Left ventricle myocardium inferior (tissue), 1 donor: ENCODE results near the gene BMP6. TPM values are rescaled to one million over a fixed set of nuclear protein-coding genes. Genes with fewer than 3 reads are reported as not detected.

ENCODE experiments used
- DNase-seq: peaks from one replicate; pipeline ENCODE4 v3.0.0-alpha.2; 2020
- H3K27ac ChIP-seq: fragments of 200-600 bp; replicated peaks from 2 replicates; pipeline ENCODE4 v1.8.0; 2021
- H3K27me3 ChIP-seq: fragments of 200-600 bp; 2 replicates; pipeline ENCODE4 v1.8.0; 2021; ENCODE audit warnings: low read depth
- H3K36me3 ChIP-seq: fragments of 200-600 bp; 2 replicates; pipeline ENCODE4 v1.8.0; 2021
- H3K4me1 ChIP-seq: fragments of 200-600 bp; 2 replicates; pipeline ENCODE4 v1.8.0; 2021
- H3K4me3 ChIP-seq: fragments of 200-600 bp; 2 replicates; pipeline ENCODE4 v1.8.0; 2021; ENCODE audit warnings: mild to moderate bottlenecking, moderate library complexity
- H3K9me3 ChIP-seq: fragments of 200-600 bp; replicated peaks from 2 replicates; pipeline ENCODE4 v1.8.0; 2021
- intact Hi-C: fragments of 100-400 bp; cut with micrococcal nuclease; formaldehyde crosslinking; loops from one replicate; pipeline ENCODE4 v1.11.0; 2022
- total RNA-seq: library from RNA; stranded (reverse); fragmentation: NEBNext Ultra II Directional; extraction: Animal tissue kit (Norgen Biotek cat#: 25700); gene quantifications from one replicate; pipeline ENCODE4 v1.2.1, GENCODE V29; 2021
- TF ChIP-seq, protein P1 (sequence below): fragments of 200-600 bp; IDR thresholded peaks from 2 replicates; pipeline ENCODE4 v1.8.0; 2021; ENCODE audit warnings: antibody characterized with exemption, mild to moderate bottlenecking, borderline replicate concordance
- donor health status: DM: no; HTN: yes; CAD: no; lungs with severe emphysema.

The BMP6 gene
- total RNA-seq, 1 donor from 2014 or later = 5.2 TPM

DNA sequence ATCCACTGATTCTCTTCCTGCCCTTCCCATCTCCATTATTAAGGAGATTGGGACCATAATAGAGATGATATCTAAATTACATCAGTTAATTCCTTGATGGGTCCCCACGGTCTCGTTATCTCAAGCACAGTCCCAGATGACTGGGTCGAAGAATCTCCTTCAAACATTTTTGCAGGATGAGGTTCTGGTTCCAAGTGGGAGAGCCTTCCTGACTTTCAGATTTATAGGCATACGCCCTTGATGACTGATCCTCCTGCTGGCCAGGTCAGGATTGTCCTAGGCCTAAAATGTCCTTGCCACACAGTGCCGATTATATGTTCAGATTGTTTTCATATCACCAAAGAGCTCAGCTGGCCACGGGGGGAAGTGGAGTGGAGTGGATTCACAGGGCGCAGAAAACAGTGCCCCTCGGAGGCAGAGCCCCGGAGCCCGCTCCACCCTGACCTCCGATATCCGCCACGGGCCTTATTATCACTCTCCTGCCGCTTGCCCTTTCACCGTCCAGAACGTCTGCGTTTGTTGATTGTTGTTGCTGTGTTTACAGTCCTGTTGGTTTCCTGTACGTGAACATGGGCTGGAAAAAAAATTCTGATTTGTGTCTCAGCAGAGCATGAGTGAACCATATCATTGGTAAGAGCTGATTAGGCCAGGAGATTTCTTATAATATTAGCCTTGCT is 8.9 kb downstream of the BMP6 start:
- Histone ChIP-seq H3K27me3 (peaks cover 75% of the 10 kb centered on the region), H3K9me3 (no peaks in the 10 kb centered on the region), H3K27ac (peak overlapping the region; percentile 65), H3K36me3 (no peaks in the 10 kb centered on the region), H3K4me1 (peaks cover 19% of the 10 kb centered on the region), H3K4me3 (no peak overlapping the region)
- DNase-seq = no peak
- intact Hi-C loops = no loop called here
- TF ChIP-seq, protein P1, sequence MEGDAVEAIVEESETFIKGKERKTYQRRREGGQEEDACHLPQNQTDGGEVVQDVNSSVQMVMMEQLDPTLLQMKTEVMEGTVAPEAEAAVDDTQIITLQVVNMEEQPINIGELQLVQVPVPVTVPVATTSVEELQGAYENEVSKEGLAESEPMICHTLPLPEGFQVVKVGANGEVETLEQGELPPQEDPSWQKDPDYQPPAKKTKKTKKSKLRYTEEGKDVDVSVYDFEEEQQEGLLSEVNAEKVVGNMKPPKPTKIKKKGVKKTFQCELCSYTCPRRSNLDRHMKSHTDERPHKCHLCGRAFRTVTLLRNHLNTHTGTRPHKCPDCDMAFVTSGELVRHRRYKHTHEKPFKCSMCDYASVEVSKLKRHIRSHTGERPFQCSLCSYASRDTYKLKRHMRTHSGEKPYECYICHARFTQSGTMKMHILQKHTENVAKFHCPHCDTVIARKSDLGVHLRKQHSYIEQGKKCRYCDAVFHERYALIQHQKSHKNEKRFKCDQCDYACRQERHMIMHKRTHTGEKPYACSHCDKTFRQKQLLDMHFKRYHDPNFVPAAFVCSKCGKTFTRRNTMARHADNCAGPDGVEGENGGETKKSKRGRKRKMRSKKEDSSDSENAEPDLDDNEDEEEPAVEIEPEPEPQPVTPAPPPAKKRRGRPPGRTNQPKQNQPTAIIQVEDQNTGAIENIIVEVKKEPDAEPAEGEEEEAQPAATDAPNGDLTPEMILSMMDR = no peak

DNA sequence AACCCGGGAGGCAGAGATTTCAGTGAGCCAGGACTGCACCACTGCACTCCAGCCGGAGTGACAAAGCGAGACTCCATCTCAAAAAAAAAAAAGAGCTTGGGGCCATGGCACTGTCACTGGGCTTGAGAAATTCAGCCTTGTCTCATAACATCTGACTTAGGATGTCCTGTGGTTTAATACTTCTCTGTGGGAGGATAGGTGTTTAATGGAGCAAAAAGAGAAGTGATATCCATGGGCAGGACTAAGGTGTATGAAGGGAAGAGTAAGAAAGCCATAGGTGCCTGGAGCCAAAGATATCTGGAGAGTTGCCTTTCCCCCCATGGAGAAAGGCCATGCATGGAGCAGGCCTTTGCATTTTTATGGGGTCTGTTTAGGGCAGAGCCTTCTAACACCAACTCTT is 11.2 kb downstream of the BMP6 start:
- Histone ChIP-seq H3K36me3 (no peaks in the 10 kb centered on the region), H3K27me3 (peaks cover 65% of the 10 kb centered on the region), H3K4me3 (no peak overlapping the region), H3K27ac (no peak overlapping the region), H3K9me3 (no peaks in the 10 kb centered on the region), H3K4me1 (peaks cover 8% of the 10 kb centered on the region)
- intact Hi-C loops = no loop called here
- no peak for DNase-seq
- TF ChIP-seq, protein P1 = no peak

DNA sequence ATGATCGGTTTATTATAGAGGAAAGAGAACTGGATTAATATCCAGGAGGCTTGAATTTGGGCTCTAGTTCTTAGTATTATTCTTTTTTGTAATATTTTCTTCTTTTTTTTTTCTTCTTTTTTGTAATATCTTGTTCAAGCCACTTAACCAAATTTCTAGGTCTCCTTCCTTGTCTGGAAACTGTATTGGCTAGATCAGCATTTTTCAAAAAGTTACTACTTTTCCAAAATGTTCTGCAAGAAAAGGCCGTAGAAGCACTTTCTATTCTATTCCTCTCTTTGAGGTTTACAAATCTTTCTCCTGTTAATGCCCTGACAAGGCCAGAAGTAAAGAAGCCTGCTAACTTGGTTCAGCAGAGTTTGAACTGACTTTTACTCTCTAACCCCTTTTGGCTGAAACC is 12.0 kb downstream of the BMP6 start:
- TF ChIP-seq, protein P1 = no peak
- Histone ChIP-seq H3K27me3 (peaks cover 64% of the 10 kb centered on the region), H3K4me1 (peaks cover 8% of the 10 kb centered on the region), H3K27ac (no peak overlapping the region), H3K9me3 (no peaks in the 10 kb centered on the region), H3K36me3 (no peaks in the 10 kb centered on the region), H3K4me3 (no peak overlapping the region)
- DNase-seq = no peak
- intact Hi-C loops = no loop called here

DNA sequence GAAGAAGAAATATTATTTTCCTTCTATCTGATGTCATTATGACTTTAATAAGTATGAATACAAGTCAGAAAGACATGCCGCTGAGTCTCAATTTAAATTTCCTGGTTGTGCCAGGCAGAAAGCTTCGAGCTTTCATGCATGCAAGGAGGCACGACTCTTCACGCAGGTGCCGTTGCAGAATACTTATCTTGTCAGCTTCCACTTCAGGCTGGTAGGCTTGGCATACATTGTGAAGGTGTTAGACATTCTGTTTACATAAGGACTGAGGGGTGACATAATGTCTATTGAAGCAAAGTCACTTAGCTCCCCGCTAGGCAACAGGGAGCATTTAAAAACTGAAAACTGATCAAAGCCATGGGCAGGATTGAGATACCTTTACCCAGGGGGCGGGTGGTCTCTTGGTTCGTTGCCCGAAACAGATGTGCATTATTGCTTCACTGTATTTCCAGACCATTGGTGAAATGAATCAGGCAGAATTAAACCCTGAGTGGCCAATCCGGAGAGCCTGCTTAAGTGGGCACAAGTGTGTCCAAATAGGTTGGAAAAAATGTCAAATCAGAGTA is 16.4 kb downstream of the BMP6 start:
- DNase-seq = no peak
- TF ChIP-seq, protein P1 = no peak
- Histone ChIP-seq H3K4me1 (no peaks in the 10 kb centered on the region), H3K36me3 (no peaks in the 10 kb centered on the region), H3K27me3 (peaks cover 66% of the 10 kb centered on the region), H3K4me3 (no peak overlapping the region), H3K9me3 (no peaks in the 10 kb centered on the region), H3K27ac (no peak overlapping the region)
- intact Hi-C loops = no loop called here

DNA sequence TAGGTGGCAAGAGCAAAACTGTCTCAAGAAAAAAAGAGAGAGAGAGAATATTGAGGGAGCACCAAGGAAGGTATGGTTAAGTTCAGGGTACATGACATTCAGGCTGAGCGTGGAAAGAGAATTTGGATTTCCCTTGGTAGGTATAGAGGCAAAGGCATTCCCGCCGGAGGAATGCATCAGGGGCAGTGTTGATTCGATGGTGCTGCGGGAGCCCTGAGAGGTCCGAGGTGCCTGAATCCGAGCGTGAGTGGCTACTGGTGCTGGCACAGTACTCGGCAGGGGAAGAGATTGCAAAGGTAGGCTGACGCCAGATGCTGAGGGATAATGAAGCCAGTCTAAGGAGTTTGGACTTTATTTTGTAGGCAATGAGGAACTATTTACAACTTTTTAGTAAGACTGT is 20.0 kb downstream of the BMP6 start:
- no peak for DNase-seq
- H3K4me1 ChIP-seq = no peaks in the 10 kb centered on the region
- peaks cover 47% of the 10 kb centered on the region for H3K27me3 ChIP-seq
- TF ChIP-seq, protein P1 = no peak
- no peaks in the 10 kb centered on the region for H3K9me3 ChIP-seq
- no peak overlapping the region for H3K27ac ChIP-seq
- H3K36me3 ChIP-seq = no peaks in the 10 kb centered on the region
- no peak overlapping the region for H3K4me3 ChIP-seq
- intact Hi-C loops = no loop called here
